Activated CD4-positive, alpha-beta memory T cell treated with anti-CD3 and anti-CD28 coated beads, Interleukin-2, amount 10 ng/mL, durations not matched to agents 7 days and 5 days (primary cell): Measurements from ENCODE around the gene LACTB. TPM values are rescaled to one million over a fixed set of nuclear protein-coding genes. Genes with fewer than 3 reads are reported as not detected.
"Not testable (repeated sequence)": the region's sequence is repeated elsewhere in the genome, so short reads cannot be mapped to it uniquely, and the experiment has no call there.

ENCODE experiments used
- CTCF ChIA-PET: fragments of 350-600 bp; sonication (Branson Sonifier 250); formaldehyde crosslinking; loops from one replicate; lab custom pipeline; 2021; ENCODE audit warnings: antibody characterized with exemption, inconsistent platforms; lab: Charles Lee
- POLR2A ChIA-PET: fragments of 350-600 bp; sonication (Branson Sonifier 250); formaldehyde crosslinking; loops from one replicate; lab custom pipeline; 2021; ENCODE audit warnings: antibody characterized with exemption; lab: Charles Lee
- DNase-seq: peaks from one replicate; pipeline ENCODE4 v3.0.0-alpha.2; 2020
- H3K27ac Mint-ChIP-seq: one replicate; pipeline ENCODE4 v1.8.0; 2021; ENCODE audit warnings: mild to moderate bottlenecking, mixed read lengths
- H3K27me3 Mint-ChIP-seq: one replicate; pipeline ENCODE4 v1.8.0; 2021; ENCODE audit warnings: mixed read lengths
- H3K36me3 Mint-ChIP-seq: one replicate; pipeline ENCODE4 v1.8.0; 2021; ENCODE audit warnings: low read depth, mixed read lengths
- H3K4me1 Mint-ChIP-seq: one replicate; pipeline ENCODE4 v1.8.0; 2021; ENCODE audit warnings: mixed read lengths
- H3K4me3 Mint-ChIP-seq: one replicate; pipeline ENCODE4 v1.8.0; 2021; ENCODE audit warnings: mild to moderate bottlenecking, mixed read lengths
- H3K9me3 Mint-ChIP-seq: one replicate; pipeline ENCODE4 v1.8.0; 2021; ENCODE audit warnings: mixed read lengths
- total RNA-seq, 2 experiments: library from RNA; stranded (reverse); gene quantifications; one replicate each; pipeline ENCODE4 v1.2.3, GENCODE V29; 2021

Gene LACTB
- total RNA-seq, 2 experiments from 2014 or later, result 12.7 to 14.0 TPM

- Mint-ChIP-seq H3K27ac (no peak overlapping the region), H3K9me3 (no peaks in the 10 kb centered on the region), H3K4me1 (peaks cover 11% of the 10 kb centered on the region), H3K4me3 (no peak overlapping the region), H3K36me3 (no peaks in the 10 kb centered on the region), H3K27me3 (peaks cover 3% of the 10 kb centered on the region)
- CTCF ChIA-PET, result interaction anchor here (0.6 to 9.9 kb wide), 15 partner anchors 10 to 352 kb away, joined by 3 to 75 read pairs (median 3); no protein-coding TSS in a partner anchor
- POLR2A ChIA-PET, result interaction anchor here (1.2 kb wide), 1 partner anchor 45 kb away, joined by 6 read pairs; no protein-coding TSS in a partner anchor
- DNase-seq, result peak; percentile 77
These were observed 28.0 kb upstream of the LACTB start for GRCh38 chr15:63093486-63094205.

GRCh38 chr15:63094495-63094931, 27.1 kb upstream of the LACTB start:
- Mint-ChIP-seq H3K36me3 (no peaks in the 10 kb centered on the region), H3K4me3 (no peak overlapping the region), H3K27ac (no peak overlapping the region), H3K9me3 (no peaks in the 10 kb centered on the region), H3K4me1 (peaks cover 11% of the 10 kb centered on the region), H3K27me3 (peaks cover 3% of the 10 kb centered on the region)
- no peak for DNase-seq
- ChIA-PET CTCF (interaction anchor here (0.6 to 9.9 kb wide), 15 partner anchors 10 to 352 kb away, joined by 3 to 75 read pairs (median 3); no protein-coding TSS in a partner anchor), POLR2A (interaction anchor here (1.2 kb wide), 1 partner anchor 46 kb away, joined by 6 read pairs; no protein-coding TSS in a partner anchor)

GRCh38 chr15:63096178-63096577, 25.5 kb upstream of the LACTB start:
- H3K36me3 Mint-ChIP-seq, result no peaks in the 10 kb centered on the region
- DNase-seq, result no peak
- H3K27ac Mint-ChIP-seq, result no peak overlapping the region
- POLR2A ChIA-PET, result no interaction called here
- H3K27me3 Mint-ChIP-seq, result peaks cover 6% of the 10 kb centered on the region
- CTCF ChIA-PET, result no interaction called here
- peaks cover 11% of the 10 kb centered on the region for H3K4me1 Mint-ChIP-seq
- no peak overlapping the region for H3K4me3 Mint-ChIP-seq
- no peaks in the 10 kb centered on the region for H3K9me3 Mint-ChIP-seq

- H3K4me3 Mint-ChIP-seq, H3K27me3 Mint-ChIP-seq, POLR2A ChIA-PET, H3K27ac Mint-ChIP-seq, H3K9me3 Mint-ChIP-seq, DNase-seq, H3K36me3 Mint-ChIP-seq, CTCF ChIA-PET: not testable (repeated sequence)
- peaks cover 11% of the 10 kb centered on the region for H3K4me1 Mint-ChIP-seq
These were observed 22.8 kb upstream of the LACTB start for GRCh38 chr15:63098901-63099300.

- H3K9me3 Mint-ChIP-seq, DNase-seq, H3K27ac Mint-ChIP-seq, H3K4me3 Mint-ChIP-seq, H3K27me3 Mint-ChIP-seq, POLR2A ChIA-PET, CTCF ChIA-PET, H3K36me3 Mint-ChIP-seq: not testable (repeated sequence)
- H3K4me1 Mint-ChIP-seq, result peaks cover 11% of the 10 kb centered on the region
These were observed 22.1 kb upstream of the LACTB start for GRCh38 chr15:63099581-63099980.

GRCh38 chr15:63103416-63103815, 18.2 kb upstream of the LACTB start:
- Mint-ChIP-seq H3K4me3 (no peak overlapping the region), H3K9me3 (no peaks in the 10 kb centered on the region), H3K4me1 (no peaks in the 10 kb centered on the region), H3K27me3 (peaks cover 13% of the 10 kb centered on the region), H3K27ac (no peak overlapping the region), H3K36me3 (no peaks in the 10 kb centered on the region)
- no peak for DNase-seq
- ChIA-PET POLR2A (no interaction called here), CTCF (interaction anchor here (1.1 kb wide), 1 partner anchor 10 kb away, joined by 3 read pairs; no protein-coding TSS in a partner anchor)

GRCh38 chr15:63104727-63105126, 16.9 kb upstream of the LACTB start:
- Mint-ChIP-seq H3K9me3 (no peaks in the 10 kb centered on the region), H3K27ac (no peak overlapping the region), H3K4me3 (no peak overlapping the region), H3K4me1 (no peaks in the 10 kb centered on the region), H3K36me3 (no peaks in the 10 kb centered on the region), H3K27me3 (peaks cover 18% of the 10 kb centered on the region)
- CTCF ChIA-PET, result interaction anchor here (1.5 kb wide), 1 partner anchor 10 kb away, joined by 3 read pairs; no protein-coding TSS in a partner anchor
- DNase-seq, result no peak
- POLR2A ChIA-PET, result no interaction called here

- H3K4me1 Mint-ChIP-seq, H3K36me3 Mint-ChIP-seq, H3K9me3 Mint-ChIP-seq, H3K4me3 Mint-ChIP-seq, POLR2A ChIA-PET, H3K27ac Mint-ChIP-seq, DNase-seq: not testable (repeated sequence)
- CTCF ChIA-PET, result interaction anchor here (1.5 kb wide), 1 partner anchor 10 kb away, joined by 3 read pairs; no protein-coding TSS in a partner anchor
- H3K27me3 Mint-ChIP-seq, result peaks cover 18% of the 10 kb centered on the region
These were observed 16.3 kb upstream of the LACTB start for GRCh38 chr15:63105354-63105753.

GRCh38 chr15:63107895-63108546, 13.6 kb upstream of the LACTB start:
- no peak for DNase-seq
- no peaks in the 10 kb centered on the region for H3K9me3 Mint-ChIP-seq
- ChIA-PET CTCF (no interaction called here), POLR2A (interaction anchor here (0.6 kb wide), 1 partner anchor 170 kb away, joined by 3 read pairs; no protein-coding TSS in a partner anchor)
- H3K36me3 Mint-ChIP-seq, result no peaks in the 10 kb centered on the region
- H3K27ac Mint-ChIP-seq, result no peak overlapping the region
- H3K27me3 Mint-ChIP-seq, result peaks cover 15% of the 10 kb centered on the region
- no peaks in the 10 kb centered on the region for H3K4me1 Mint-ChIP-seq
- H3K4me3 Mint-ChIP-seq, result no peak overlapping the region

- Mint-ChIP-seq H3K27ac (no peak overlapping the region), H3K36me3 (no peaks in the 10 kb centered on the region), H3K4me3 (no peak overlapping the region), H3K27me3 (peaks cover 13% of the 10 kb centered on the region), H3K4me1 (no peaks in the 10 kb centered on the region), H3K9me3 (no peaks in the 10 kb centered on the region)
- CTCF ChIA-PET, result no interaction called here
- no peak for DNase-seq
- POLR2A ChIA-PET, result no interaction called here
These were observed 12.2 kb upstream of the LACTB start for GRCh38 chr15:63109498-63109897.

- DNase-seq, result no peak
- CTCF ChIA-PET, result no interaction called here
- POLR2A ChIA-PET, result no interaction called here
- Mint-ChIP-seq H3K36me3 (no peaks in the 10 kb centered on the region), H3K4me3 (no peak overlapping the region), H3K4me1 (no peaks in the 10 kb centered on the region), H3K9me3 (no peaks in the 10 kb centered on the region), H3K27me3 (peaks cover 9% of the 10 kb centered on the region), H3K27ac (no peak overlapping the region)
These were observed 11.7 kb upstream of the LACTB start for GRCh38 chr15:63109920-63110319.

GRCh38 chr15:63110428-63111026, 11.1 kb upstream of the LACTB start:
- no peak for DNase-seq
- Mint-ChIP-seq H3K4me3 (no peak overlapping the region), H3K27me3 (peaks cover 5% of the 10 kb centered on the region), H3K9me3 (no peaks in the 10 kb centered on the region), H3K27ac (no peak overlapping the region), H3K4me1 (no peaks in the 10 kb centered on the region), H3K36me3 (no peaks in the 10 kb centered on the region)
- CTCF ChIA-PET, result interaction anchor here (1.2 kb wide), 2 partner anchors 18 to 63 kb away, joined by 3 read pairs; no protein-coding TSS in a partner anchor
- POLR2A ChIA-PET, result no interaction called here

GRCh38 chr15:63111481-63111880, 10.2 kb upstream of the LACTB start:
- no peaks in the 10 kb centered on the region for H3K36me3 Mint-ChIP-seq
- H3K27ac Mint-ChIP-seq, result no peak overlapping the region
- POLR2A ChIA-PET, result no interaction called here
- DNase-seq, result no peak
- H3K27me3 Mint-ChIP-seq, result peaks cover 5% of the 10 kb centered on the region
- no peak overlapping the region for H3K4me3 Mint-ChIP-seq
- CTCF ChIA-PET, result interaction anchor here (1.2 kb wide), 2 partner anchors 17 to 64 kb away, joined by 3 read pairs; no protein-coding TSS in a partner anchor
- H3K4me1 Mint-ChIP-seq, result no peaks in the 10 kb centered on the region
- H3K9me3 Mint-ChIP-seq, result no peaks in the 10 kb centered on the region
